Mammary epithelial cell (primary cell): ENCODE measurements around the gene KRT83.

Experiments used
- CTCF ChIP-seq, 2 donors: IDR thresholded peaks in 1 of 2; conservative IDR thresholded peaks in 1 of 2; 2 replicates each; pipeline ENCODE4 v1.5.1; 2011 to 2012; ENCODE audit warnings: inconsistent platforms in 2 of 2, low read length in 2 of 2, mild to moderate bottlenecking in 2 of 2, control low read depth in 1 of 2, low read depth in 1 of 2; ENCODE audit not compliant: insufficient read depth in 1 of 2; ENCODE audit errors: extremely low read depth in 1 of 2
- EZH2 ChIP-seq: IDR thresholded peaks from 2 replicates; pipeline ENCODE4 v1.6.1; 2012; ENCODE audit warnings: low read length, inconsistent platforms, borderline replicate concordance

DNA sequence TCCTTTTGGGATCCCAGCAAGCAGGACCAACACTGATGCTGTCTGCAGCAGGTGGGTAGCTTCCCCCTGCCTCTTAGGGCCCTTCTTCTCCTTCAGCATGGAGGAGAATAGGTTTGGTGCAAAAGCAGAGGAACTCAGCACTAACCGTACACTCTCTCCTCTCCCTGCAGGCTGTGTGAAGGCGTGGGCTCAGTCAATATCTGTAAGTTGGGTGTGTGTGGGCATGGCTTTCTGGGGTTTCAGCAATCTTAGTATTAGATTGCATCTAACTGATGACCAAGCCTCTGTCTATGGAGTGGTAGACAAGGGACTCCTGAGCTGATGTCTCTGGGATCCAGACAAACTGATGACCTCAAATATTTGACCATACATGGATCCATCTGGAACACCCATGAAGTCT, 31.8 kb upstream of the KRT83 start:
- TF ChIP-seq EZH2 (no peak), CTCF (conservative IDR thresholded peaks at IDR 0.05 in 1 of 2, IDR thresholded peaks at IDR 0.05 in 1 of 2; ENCODE audit: extremely low read depth in 1 of 2, insufficient read depth in 1 of 2, low read depth in 1 of 2, low read length in 2 of 2) (no peak)
